COLO829 (cell line): ENCODE measurements around the gene KRTAP4-7.
"Not testable (repeated sequence)": the region's sequence is repeated elsewhere in the genome, so short reads cannot be mapped to it uniquely, and the experiment has no call there.

Experiments
- DNase-seq: peaks from one replicate; pipeline ENCODE4 v3.0.0; 2012; ENCODE audit warnings: low spot score

The KRTAP4-7 gene

DNA sequence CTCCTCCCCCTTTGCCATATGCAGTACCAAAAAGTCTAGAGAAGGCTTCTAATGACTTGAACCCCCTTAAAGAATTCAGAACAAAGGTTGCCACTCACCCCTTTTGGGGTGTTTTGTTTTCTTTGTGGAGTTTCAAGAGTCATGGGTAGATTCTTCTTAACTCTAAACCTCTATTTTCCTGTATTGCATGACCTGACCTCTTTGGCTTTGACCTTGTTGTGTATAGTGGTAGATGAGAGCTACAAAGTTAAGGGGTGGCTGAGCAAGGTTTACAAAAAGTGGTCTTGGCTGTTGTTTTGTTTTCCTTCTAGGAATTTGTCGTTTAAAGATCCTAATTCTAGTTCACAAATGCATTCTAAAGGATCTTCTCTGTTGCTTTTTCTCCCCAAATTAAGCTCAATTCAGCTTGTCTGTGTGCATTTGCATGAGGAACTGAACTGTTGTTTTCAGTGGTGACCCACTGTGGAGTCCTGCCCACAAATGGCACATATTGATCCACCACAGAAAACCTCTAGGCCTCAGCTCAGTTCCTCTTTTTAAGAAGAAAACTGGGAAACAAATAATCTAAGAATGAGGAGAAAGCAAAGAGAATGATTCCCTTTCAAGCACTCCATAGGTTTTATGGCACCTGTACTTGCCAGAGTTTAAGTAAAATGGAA lies 24.9 kb downstream of the KRTAP4-7 start:
- DNase-seq: not testable (repeated sequence)

GRCh38 chr17:41111151-41111885 lies 27.4 kb downstream of the KRTAP4-7 start:
- no peak for DNase-seq

- no peak for DNase-seq
Measured at GRCh38 chr17:41116297-41116696, 32.3 kb downstream of the KRTAP4-7 start.

DNA sequence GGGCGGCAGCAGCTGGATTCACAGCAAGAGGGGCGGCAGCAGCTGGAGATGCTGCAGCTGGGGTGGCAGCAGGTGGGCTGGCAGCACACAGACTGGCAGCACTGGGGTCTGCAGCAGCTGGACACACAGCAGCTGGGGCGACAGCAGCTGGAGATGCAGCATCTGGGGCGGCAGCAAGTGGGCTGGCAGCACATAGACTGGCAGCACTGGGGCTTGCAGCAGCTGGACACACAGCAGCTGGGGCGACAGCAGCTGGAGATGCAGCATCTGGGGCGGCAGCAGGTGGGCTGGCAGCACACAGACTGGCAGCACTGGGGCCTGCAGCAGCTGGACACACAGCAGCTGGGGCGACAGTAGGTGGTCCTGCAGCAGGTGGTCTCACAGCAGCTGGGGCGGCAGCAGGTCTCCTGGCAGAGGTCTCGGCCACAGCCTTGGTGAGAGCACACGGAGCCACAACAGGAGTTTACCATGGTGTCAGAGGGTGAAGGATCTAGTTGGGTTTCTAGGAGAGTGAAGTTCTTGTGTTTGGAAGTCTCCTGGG lies 34.0 kb downstream of the KRTAP4-7 start, which contains the start of gene KRTAP4-11:
KRTAP4-11 (minus strand) TSS at position 528 of the 541 bp plus-strand sequence; CDS start at position 470, 58 bp downstream.
- DNase-seq: not testable (repeated sequence)

- DNase-seq: no peak
Measured at GRCh38 chr17:41118721-41119120, 34.8 kb downstream of the KRTAP4-7 start.

DNA sequence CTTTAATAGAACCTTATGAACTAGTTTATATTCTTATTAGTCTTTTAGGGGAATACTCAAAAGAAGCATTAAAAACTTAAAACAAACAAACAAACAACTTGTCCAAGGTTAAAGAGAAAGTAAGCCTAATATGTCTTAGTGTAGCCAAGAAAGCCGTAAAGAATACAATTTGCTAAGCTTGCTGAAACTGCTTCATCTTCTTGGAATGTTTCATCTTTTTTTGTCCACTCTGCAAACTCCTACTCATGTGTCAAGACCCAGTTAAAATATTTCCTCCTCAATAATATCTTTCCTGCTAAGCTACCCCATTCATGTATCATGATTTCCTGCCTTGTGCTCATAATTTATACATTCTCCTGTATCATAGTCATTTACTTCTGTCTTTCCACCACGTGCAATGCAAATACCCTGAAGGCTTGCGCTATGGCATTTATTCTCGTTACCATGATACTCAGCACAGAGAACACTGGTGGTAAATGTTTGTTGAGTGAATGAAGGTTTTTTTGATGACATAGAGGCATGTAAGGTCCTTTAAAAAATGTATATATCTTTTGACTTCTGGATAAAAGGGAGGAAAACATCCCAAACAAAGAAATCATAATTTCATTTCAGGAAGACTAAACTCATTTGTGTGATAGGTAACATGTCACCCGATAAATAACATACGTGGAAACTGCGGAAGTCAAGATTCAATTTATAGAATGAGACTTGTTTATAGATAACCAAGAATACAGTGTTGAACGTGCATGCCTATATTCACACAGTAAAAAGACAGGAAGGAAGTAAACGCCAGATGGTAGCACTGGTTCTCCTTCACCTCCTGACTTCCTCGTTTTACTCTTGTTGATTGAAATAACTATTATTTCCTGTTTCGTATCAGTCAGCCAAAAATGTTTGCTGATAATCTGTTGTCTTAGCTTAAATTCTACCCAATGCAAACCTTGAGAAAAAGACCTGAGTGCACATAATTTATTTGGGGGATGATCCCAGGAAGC lies 36.0 kb downstream of the KRTAP4-7 start:
- not testable (repeated sequence) for DNase-seq

DNA sequence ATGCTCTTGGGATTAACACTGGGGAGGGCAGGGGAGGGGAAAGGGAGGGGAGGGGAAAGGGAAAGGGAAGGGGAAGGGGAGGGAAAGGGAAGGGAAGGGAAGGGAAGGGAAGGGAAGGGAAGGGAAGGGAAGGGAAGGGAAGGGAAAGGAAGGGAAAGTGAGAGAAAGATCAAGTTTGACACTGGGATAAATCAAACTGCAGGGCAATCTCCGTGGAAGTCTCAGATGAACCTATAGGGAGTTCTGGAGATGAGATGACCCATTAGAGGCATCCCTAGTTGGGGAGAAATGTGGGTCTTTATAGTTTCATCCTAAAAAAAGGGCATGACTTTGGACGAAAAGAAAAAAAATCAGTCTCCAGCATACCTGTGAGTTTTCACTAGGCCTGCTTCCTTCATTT lies 37.8 kb downstream of the KRTAP4-7 start:
- no peak for DNase-seq

GRCh38 chr17:41123292-41123990 lies 39.5 kb downstream of the KRTAP4-7 start:
- not testable (repeated sequence) for DNase-seq

DNA sequence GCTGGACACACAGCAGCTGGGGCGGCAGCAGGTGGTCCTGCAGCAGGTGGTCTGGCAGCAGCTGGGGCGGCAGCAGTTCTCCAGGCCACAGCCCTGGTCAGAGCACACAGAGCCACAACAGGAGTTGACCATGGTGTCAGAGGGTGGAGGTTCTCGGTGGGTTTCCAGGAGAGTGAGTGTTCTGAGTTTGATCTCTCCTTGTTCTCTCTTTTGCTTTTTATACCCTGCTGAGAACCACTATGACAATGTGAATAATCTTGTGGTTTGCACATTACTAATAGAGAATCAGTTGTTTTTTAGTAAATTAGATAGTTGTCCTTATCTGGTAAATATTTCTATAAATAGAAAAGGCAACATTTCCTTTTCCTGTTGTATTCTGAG lies 40.0 kb downstream of the KRTAP4-7 start, which contains the start of gene KRTAP4-12:
KRTAP4-12 (minus strand) TSS at position 192 of the 381 bp plus-strand sequence; CDS start at position 132, 60 bp downstream.
- DNase-seq: not testable (repeated sequence)

GRCh38 chr17:41125064-41125463 lies 41.1 kb downstream of the KRTAP4-7 start:
- no peak for DNase-seq

GRCh38 chr17:41126412-41126811 lies 42.5 kb downstream of the KRTAP4-7 start:
- no peak for DNase-seq

- no peak for DNase-seq
Measured at GRCh38 chr17:41127371-41127770, 43.4 kb downstream of the KRTAP4-7 start.

GRCh38 chr17:41131979-41132378 lies 48.0 kb downstream of the KRTAP4-7 start:
- no peak for DNase-seq

DNA sequence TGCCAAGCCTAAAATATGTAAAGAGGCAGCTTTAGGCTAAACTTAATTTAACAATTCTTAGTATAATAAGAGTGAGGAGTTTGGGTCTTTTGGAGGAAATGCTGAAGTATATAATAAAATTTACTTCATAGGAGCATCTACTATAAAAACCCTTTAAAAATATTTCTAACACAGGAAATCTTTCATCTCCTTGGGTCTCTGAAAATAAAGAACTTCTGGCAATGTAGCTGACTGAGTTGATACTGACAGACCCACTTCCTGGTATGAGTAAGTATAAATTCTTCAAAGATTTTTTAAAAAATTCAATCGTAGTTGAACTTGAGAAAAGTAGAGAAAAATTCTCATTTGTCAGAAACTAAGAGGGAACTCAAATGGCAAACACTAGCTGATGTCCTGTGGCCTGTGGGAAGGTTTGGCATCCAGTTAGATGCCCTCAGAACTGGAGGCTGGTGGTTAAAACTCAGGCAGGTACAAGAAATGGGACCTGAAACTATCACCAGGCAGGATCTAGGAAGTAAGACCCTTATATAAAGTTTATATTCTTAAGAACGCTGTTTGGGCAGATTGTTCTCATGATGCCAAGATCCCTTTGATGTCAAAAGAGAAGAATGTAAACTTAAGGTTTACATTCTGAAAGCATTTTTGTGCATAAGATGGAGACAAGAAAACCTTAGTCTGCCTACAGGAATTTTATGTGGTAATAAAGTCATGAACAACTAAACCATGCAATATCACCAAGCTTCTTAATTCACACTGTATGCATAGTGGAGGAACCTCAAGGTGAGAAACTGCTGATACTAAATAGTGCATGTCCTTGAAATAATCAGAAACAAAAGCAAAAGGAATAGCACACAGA lies 50.2 kb downstream of the KRTAP4-7 start:
- no peak for DNase-seq
